Naive thymus-derived CD8-positive, alpha-beta T cell (primary cell): ENCODE results near the gene RND2. TPM values are rescaled to one million over a fixed set of nuclear protein-coding genes. Genes with fewer than 3 reads are reported as not detected.
A peak's percentile ranks its signal among the peaks of the same experiment; 100 is the strongest.

ENCODE experiments used
- ATAC-seq, 2 donors: fragments of 150-1000 bp; cut with Tn5 transposase in 1 of 2; sonication (Bioruptor Pico), chemical (Tn5 transposase) in 1 of 2; 1 replicate in 1 of 2; 2 replicates in 1 of 2; pipeline ENCODE4 v1.10.0; 2021; ENCODE audit warnings: mild to moderate bottlenecking in 2 of 2, moderate library complexity in 2 of 2
- POLR2A ChIA-PET: fragments of 350-600 bp; sonication (Branson Sonifier 250); formaldehyde crosslinking; loops from one replicate; lab custom pipeline; 2021; ENCODE audit warnings: antibody characterized with exemption; lab: Charles Lee
- DNase-seq, 10 donors: peaks; one replicate each; pipeline versions ENCODE4 v3.0.0 to v3.0.0-alpha.2; 2020 to 2022
- H3K27ac Mint-ChIP-seq, 10 donors: one replicate each; pipeline ENCODE4 v1.8.0; 2020 to 2022; ENCODE audit warnings: mild to moderate bottlenecking in 10 of 10, mixed read lengths in 10 of 10, moderate library complexity in 4 of 10, inconsistent platforms in 1 of 10
- H3K27me3 Mint-ChIP-seq, 5 donors: one replicate each; pipeline ENCODE4 v1.8.0; 2021 to 2022; ENCODE audit warnings: mixed read lengths in 5 of 5
- H3K36me3 Mint-ChIP-seq, 3 donors: one replicate each; pipeline ENCODE4 v1.8.0; 2020 to 2022; ENCODE audit warnings: mixed read lengths in 3 of 3, mild to moderate bottlenecking in 2 of 3, inconsistent platforms in 1 of 3
- H3K4me1 Mint-ChIP-seq, 4 donors: one replicate each; pipeline ENCODE4 v1.8.0; 2021 to 2022; ENCODE audit warnings: mixed read lengths in 4 of 4
- H3K4me3 Mint-ChIP-seq, 10 donors: one replicate each; pipeline ENCODE4 v1.8.0; 2020 to 2022; ENCODE audit warnings: mild to moderate bottlenecking in 10 of 10, mixed read lengths in 10 of 10, moderate library complexity in 6 of 10, inconsistent platforms in 1 of 10
- H3K9me3 Mint-ChIP-seq, 9 donors: one replicate each; pipeline ENCODE4 v1.8.0; 2020 to 2022; ENCODE audit warnings: mixed read lengths in 9 of 9, mild to moderate bottlenecking in 3 of 9, inconsistent platforms in 1 of 9, moderate library complexity in 1 of 9
- polyA plus RNA-seq, 3 donors: library from polyadenylated mRNA; unstranded; fragments of 300-500 nt; fragmentation: Illumina TruSeq; gene quantifications; one replicate each; pipeline ENCODE4 v1.2.3, GENCODE V29; 2021
- total RNA-seq, 8 experiments: library from RNA in 2 of 8; stranded (reverse) in 2 of 8; gene quantifications; one replicate each; pipeline ENCODE4 v1.2.3 and lab custom pipeline; 2021 to 2026

Gene RND2
- total and polyA plus RNA-seq, 5 experiments from 2014 or later: 0.08 to 0.16 (median 0.09) TPM; not detected in 2

DNA sequence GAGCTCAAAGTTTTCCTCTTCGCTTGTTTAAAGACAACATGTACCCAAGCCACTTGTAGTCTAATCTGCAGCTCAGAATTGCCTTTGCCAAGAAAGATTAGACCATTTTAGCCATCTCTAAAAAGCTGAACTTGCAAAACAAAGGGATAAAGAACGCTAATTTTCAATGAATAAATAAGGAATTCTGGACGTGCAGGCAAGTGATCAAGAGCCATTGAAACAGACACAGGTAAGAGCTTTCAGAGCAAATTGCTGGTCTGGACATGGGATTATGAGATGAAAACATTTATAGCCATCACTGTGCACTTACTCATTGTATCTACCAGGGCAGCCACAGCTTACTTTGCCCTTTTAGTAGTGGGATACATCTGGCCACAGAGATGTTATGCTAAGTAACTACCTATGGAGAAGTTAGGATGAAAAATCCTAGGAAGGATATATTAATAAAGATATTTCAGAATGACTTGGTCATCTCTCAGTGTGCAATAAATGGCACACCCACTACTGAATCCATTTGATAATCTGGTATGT, 44.4 kb downstream of the RND2 start:
- POLR2A ChIA-PET: no interaction called here
- ATAC-seq: no peak

GRCh38 chr17:43070257-43070656, 45.2 kb downstream of the RND2 start:
- no peaks in the 10 kb centered on the region for H3K27me3 Mint-ChIP-seq
- DNase-seq (no peak), ATAC-seq (no peak)
- no peak overlapping the region for H3K27ac Mint-ChIP-seq
- H3K36me3 Mint-ChIP-seq: peaks cover 0 to 5% (median 2%) of the 10 kb centered on the region in 3 donors
- H3K4me1 Mint-ChIP-seq: no peaks in the 10 kb centered on the region
- no peak overlapping the region for H3K4me3 Mint-ChIP-seq
- POLR2A ChIA-PET: no interaction called here
- no peaks in the 10 kb centered on the region for H3K9me3 Mint-ChIP-seq

More for the DNA sequence above, 44.4 kb downstream of the RND2 start:
- Mint-ChIP-seq H3K4me3 (no peak overlapping the region), H3K4me1 (no peaks in the 10 kb centered on the region), H3K36me3 (peaks cover 0 to 5% (median 2%) of the 10 kb centered on the region in 3 donors), H3K27me3 (no peaks in the 10 kb centered on the region), H3K27ac (no peak overlapping the region), H3K9me3 (no peaks in the 10 kb centered on the region)
- DNase-seq: no peak

- H3K4me3 Mint-ChIP-seq: no peak overlapping the region
- POLR2A ChIA-PET: interaction anchor here (0.6 kb wide), 1 partner anchor 340 kb away, joined by 3 read pairs; no protein-coding TSS in a partner anchor
- peaks cover 0 to 5% (median 2%) of the 10 kb centered on the region in 3 donors for H3K36me3 Mint-ChIP-seq
- no peaks in the 10 kb centered on the region for H3K9me3 Mint-ChIP-seq
- ATAC-seq: no peak
- H3K27me3 Mint-ChIP-seq: no peaks in the 10 kb centered on the region
- no peaks in the 10 kb centered on the region for H3K4me1 Mint-ChIP-seq
- H3K27ac Mint-ChIP-seq: no peak overlapping the region
- no peak for DNase-seq
Measured at GRCh38 chr17:43070872-43071271, 45.8 kb downstream of the RND2 start.

- no peak overlapping the region for H3K4me3 Mint-ChIP-seq
- peaks cover 0 to 3% (median 2%) of the 10 kb centered on the region in 3 donors for H3K36me3 Mint-ChIP-seq
- ATAC-seq (no peak), DNase-seq (no peak)
- H3K27ac Mint-ChIP-seq: peak overlapping the region in 1 of 10 donors; percentile 80
- POLR2A ChIA-PET: interaction anchor here (0.7 kb wide), 1 partner anchor 32 kb away, joined by 4 read pairs; no protein-coding TSS in a partner anchor
- H3K4me1 Mint-ChIP-seq: no peaks in the 10 kb centered on the region
- H3K27me3 Mint-ChIP-seq: no peaks in the 10 kb centered on the region
- H3K9me3 Mint-ChIP-seq: no peaks in the 10 kb centered on the region
Measured at GRCh38 chr17:43074869-43075268, 49.8 kb downstream of the RND2 start.

- DNase-seq: no peak
- no peak for ATAC-seq
- Mint-ChIP-seq H3K36me3 (no peaks in the 10 kb centered on the region), H3K27me3 (no peaks in the 10 kb centered on the region), H3K27ac (no peak overlapping the region), H3K4me1 (no peaks in the 10 kb centered on the region), H3K4me3 (no peak overlapping the region), H3K9me3 (no peaks in the 10 kb centered on the region)
- POLR2A ChIA-PET: no interaction called here
Measured at GRCh38 chr17:43079641-43080302, 54.7 kb downstream of the RND2 start.

Other genes with a start within 250 kb of the RND2 start
- gene WNK4, start 244.6 kb upstream of the RND2 start, total RNA-seq: under 1 TPM; 0.27 to 0.62 TPM
- gene WNK4, start 244.6 kb upstream of the RND2 start, polyA plus RNA-seq: under 1 TPM in 1 of 3 donors, not detected in 2; 0.09 TPM
- 10 to 100 TPM; 26.7 to 27.0 TPM for gene COA3, start 226.5 kb upstream of the RND2 start, total RNA-seq
- 100 to 1,000 TPM; 106 to 119 (median 118) TPM for gene COA3, start 226.5 kb upstream of the RND2 start, polyA plus RNA-seq
- gene CNTD1, start 226.4 kb upstream of the RND2 start, total RNA-seq: not detected
- gene CNTD1, start 226.4 kb upstream of the RND2 start, polyA plus RNA-seq: under 1 TPM; 0.12 to 0.52 (median 0.24) TPM
- 100 to 1,000 TPM; 103 to 109 TPM for gene BECN1, start 200.9 kb upstream of the RND2 start, total RNA-seq
- 100 to 1,000 TPM; 106 to 124 (median 123) TPM for gene BECN1, start 200.9 kb upstream of the RND2 start, polyA plus RNA-seq
- gene PSME3, start 191.8 kb upstream of the RND2 start, total RNA-seq: 10 to 100 TPM; 65.3 to 67.3 TPM
- 100 to 1,000 TPM; 117 to 123 (median 120) TPM for gene PSME3, start 191.8 kb upstream of the RND2 start, polyA plus RNA-seq
- 1 to 10 TPM; 4.0 to 4.2 TPM for gene AOC2, start 180.7 kb upstream of the RND2 start, total RNA-seq
- under 1 TPM; 0.06 to 0.63 (median 0.12) TPM for gene AOC2, start 180.7 kb upstream of the RND2 start, polyA plus RNA-seq
- gene AOC3, start 174.0 kb upstream of the RND2 start, total RNA-seq: 1 to 10 TPM; 1.6 TPM
- under 1 TPM in 1 of 3 donors, not detected in 2; 0.13 TPM for gene AOC3, start 174.0 kb upstream of the RND2 start, polyA plus RNA-seq
- not detected for gene G6PC1, start 124.4 kb upstream of the RND2 start, total RNA-seq
- gene G6PC1, start 124.4 kb upstream of the RND2 start, polyA plus RNA-seq: not detected
- 10 to 100 TPM; 60.3 to 70.4 TPM for gene AARSD1, start 60.8 kb upstream of the RND2 start, total RNA-seq
- 10 to 100 TPM; 40.5 to 56.2 (median 45.2) TPM for gene AARSD1, start 60.8 kb upstream of the RND2 start, polyA plus RNA-seq
- under 1 TPM; 0.38 to 0.49 TPM for gene PTGES3L, start 45.2 kb upstream of the RND2 start, total RNA-seq
- under 1 TPM in 2 of 3 donors, not detected in 1; 0.30 to 0.51 TPM for gene PTGES3L, start 45.2 kb upstream of the RND2 start, polyA plus RNA-seq
- 10 to 100 TPM; 18.6 to 18.8 TPM for gene RUNDC1, start 44.7 kb upstream of the RND2 start, total RNA-seq
- 10 to 100 TPM; 11.8 to 15.9 (median 14.6) TPM for gene RUNDC1, start 44.7 kb upstream of the RND2 start, polyA plus RNA-seq
- gene RPL27, start 26.8 kb upstream of the RND2 start, total RNA-seq: 1,000 to 10,000 TPM; 1,609 to 1,640 TPM
- gene RPL27, start 26.8 kb upstream of the RND2 start, polyA plus RNA-seq: 1,000 to 10,000 TPM; 2,416 to 2,846 (median 2,434) TPM
- 10 to 100 TPM; 35.7 to 39.1 TPM for gene IFI35, start 18.4 kb upstream of the RND2 start, total RNA-seq
- gene IFI35, start 18.4 kb upstream of the RND2 start, polyA plus RNA-seq: 10 to 100 TPM; 44.8 to 49.8 (median 47.2) TPM
- 10 to 100 TPM; 36.7 to 42.2 TPM for gene VAT1, start 2.8 kb upstream of the RND2 start, total RNA-seq
- gene VAT1, start 2.8 kb upstream of the RND2 start, polyA plus RNA-seq: 10 to 100 TPM; 24.7 to 33.9 (median 28.2) TPM
- 1 to 10 TPM; 5.8 to 6.2 TPM for gene BRCA1, start 100.1 kb downstream of the RND2 start, total RNA-seq
- 1 to 10 TPM in 2 of 3 donors, under 1 TPM in 1; 0.35 to 1.8 (median 1.2) TPM for gene BRCA1, start 100.1 kb downstream of the RND2 start, polyA plus RNA-seq
- gene NBR1, start 146.0 kb downstream of the RND2 start, total RNA-seq: 10 to 100 TPM; 81.3 to 88.0 TPM
- gene NBR1, start 146.0 kb downstream of the RND2 start, polyA plus RNA-seq: 10 to 100 TPM; 63.3 to 73.2 (median 68.1) TPM
- gene TMEM106A, start 186.6 kb downstream of the RND2 start, total RNA-seq: 10 to 100 TPM; 17.3 to 18.0 TPM
- gene TMEM106A, start 186.6 kb downstream of the RND2 start, polyA plus RNA-seq: 1 to 10 TPM; 4.1 to 5.5 (median 4.2) TPM
- gene CCDC200, start 203.4 kb downstream of the RND2 start, total RNA-seq: 1 to 10 TPM; 1.4 to 2.1 TPM
- under 1 TPM in 2 of 3 donors, not detected in 1; 0.69 to 0.73 TPM for gene CCDC200, start 203.4 kb downstream of the RND2 start, polyA plus RNA-seq
- gene RNU2-1, start 208.7 kb downstream of the RND2 start, total RNA-seq: 1,000 to 10,000 TPM; 8,620 to 8,904 TPM
- gene RNU2-1, start 208.7 kb downstream of the RND2 start, polyA plus RNA-seq: not detected